Astrocyte of the cerebellum (primary cell): Measurements from ENCODE around the gene VKORC1.

ENCODE experiments used
- DNase-seq: peaks from one replicate; pipeline ENCODE4 v3.0.0-alpha.2; 2011; ENCODE audit warnings: low read depth
- H3K4me3 ChIP-seq: 2 replicates; pipeline ENCODE4 v1.5.1; 2011; ENCODE audit warnings: mild to moderate bottlenecking, low read depth, low read length, moderate library complexity
- in situ Hi-C: cut with HindIII; loops from 2 replicates; pipeline ENCODE4 v1.10.0; 2017; ENCODE audit warnings: low sequenced_read_pairs
- TF ChIP-seq, protein P1 (sequence below): IDR thresholded peaks from 2 replicates; pipeline ENCODE4 v1.5.1; 2012; ENCODE audit warnings: low read length, low read depth, moderate library complexity, mild to moderate bottlenecking; ENCODE audit errors: missing control alignments

VKORC1 gene

DNA sequence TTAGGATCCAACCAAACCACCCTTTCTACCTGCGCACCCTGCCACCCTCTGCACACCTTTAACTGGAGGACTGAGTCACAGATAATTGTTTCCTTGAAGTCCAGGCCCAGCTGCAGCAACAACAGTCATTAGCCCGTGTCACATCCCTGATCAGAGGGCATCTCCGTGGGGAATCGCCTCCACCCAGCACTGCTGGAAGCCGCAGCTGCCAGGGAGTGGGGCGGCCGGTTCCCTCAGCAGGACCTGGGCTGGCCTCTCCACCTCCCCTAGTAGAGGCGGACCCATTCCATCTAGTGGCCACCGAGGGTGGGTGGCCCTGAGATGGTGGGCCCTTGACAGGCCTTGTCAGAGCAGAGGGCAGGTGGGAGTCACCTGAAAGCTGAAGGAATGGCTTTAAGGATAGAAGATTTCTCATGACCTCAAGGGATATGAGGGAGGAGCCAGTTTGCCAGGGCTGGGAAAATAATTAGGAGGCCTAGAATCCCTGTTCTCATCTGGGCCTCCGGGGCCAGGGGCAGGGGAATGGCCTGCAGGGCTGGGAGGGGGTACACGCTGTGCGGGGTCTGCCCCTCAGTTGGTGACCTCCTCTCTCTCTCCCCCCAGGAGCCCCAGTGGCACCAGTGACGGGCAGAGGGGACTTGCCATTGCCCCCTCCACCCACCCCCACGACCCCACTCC lies 12.1 kb downstream of the VKORC1 start:
- in situ Hi-C loops: no loop called here
- no peak for DNase-seq
- no peak overlapping the region for H3K4me3 ChIP-seq
- TF ChIP-seq, protein P1, sequence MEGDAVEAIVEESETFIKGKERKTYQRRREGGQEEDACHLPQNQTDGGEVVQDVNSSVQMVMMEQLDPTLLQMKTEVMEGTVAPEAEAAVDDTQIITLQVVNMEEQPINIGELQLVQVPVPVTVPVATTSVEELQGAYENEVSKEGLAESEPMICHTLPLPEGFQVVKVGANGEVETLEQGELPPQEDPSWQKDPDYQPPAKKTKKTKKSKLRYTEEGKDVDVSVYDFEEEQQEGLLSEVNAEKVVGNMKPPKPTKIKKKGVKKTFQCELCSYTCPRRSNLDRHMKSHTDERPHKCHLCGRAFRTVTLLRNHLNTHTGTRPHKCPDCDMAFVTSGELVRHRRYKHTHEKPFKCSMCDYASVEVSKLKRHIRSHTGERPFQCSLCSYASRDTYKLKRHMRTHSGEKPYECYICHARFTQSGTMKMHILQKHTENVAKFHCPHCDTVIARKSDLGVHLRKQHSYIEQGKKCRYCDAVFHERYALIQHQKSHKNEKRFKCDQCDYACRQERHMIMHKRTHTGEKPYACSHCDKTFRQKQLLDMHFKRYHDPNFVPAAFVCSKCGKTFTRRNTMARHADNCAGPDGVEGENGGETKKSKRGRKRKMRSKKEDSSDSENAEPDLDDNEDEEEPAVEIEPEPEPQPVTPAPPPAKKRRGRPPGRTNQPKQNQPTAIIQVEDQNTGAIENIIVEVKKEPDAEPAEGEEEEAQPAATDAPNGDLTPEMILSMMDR: no peak

- no peak overlapping the region for H3K4me3 ChIP-seq
- no peak for DNase-seq
- TF ChIP-seq, protein P1: no peak
- in situ Hi-C loops: no loop called here
Observed at GRCh38 chr16:31081428-31082351, 12.9 kb downstream of the VKORC1 start.

DNA sequence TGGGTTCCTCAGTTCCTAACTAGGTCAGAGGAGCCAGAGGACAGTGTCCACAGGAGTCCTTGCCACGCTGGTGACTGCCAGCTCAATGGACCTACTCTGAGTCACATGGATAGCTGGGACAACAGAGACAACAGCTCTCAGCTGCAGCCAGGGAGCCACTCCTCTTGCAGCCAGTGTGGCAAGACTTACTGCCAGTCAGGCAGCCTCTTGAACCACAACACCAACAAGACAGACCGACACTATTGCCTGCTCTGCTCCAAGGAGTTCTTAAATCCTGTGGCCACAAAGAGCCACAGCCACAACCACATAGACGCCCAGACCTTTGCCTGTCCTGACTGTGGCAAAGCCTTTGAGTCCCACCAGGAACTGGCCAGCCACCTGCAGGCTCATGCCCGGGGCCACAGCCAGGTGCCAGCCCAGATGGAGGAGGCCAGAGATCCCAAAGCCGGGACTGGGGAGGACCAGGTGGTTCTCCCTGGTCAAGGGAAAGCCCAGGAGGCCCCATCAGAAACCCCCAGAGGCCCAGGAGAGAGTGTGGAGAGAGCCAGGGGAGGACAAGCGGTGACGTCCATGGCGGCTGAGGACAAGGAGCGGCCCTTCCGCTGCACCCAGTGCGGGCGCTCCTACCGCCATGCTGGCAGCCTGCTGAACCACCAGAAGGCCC lies 13.7 kb downstream of the VKORC1 start:
- DNase-seq: no peak
- TF ChIP-seq, protein P1: no peak
- no peak overlapping the region for H3K4me3 ChIP-seq

DNA sequence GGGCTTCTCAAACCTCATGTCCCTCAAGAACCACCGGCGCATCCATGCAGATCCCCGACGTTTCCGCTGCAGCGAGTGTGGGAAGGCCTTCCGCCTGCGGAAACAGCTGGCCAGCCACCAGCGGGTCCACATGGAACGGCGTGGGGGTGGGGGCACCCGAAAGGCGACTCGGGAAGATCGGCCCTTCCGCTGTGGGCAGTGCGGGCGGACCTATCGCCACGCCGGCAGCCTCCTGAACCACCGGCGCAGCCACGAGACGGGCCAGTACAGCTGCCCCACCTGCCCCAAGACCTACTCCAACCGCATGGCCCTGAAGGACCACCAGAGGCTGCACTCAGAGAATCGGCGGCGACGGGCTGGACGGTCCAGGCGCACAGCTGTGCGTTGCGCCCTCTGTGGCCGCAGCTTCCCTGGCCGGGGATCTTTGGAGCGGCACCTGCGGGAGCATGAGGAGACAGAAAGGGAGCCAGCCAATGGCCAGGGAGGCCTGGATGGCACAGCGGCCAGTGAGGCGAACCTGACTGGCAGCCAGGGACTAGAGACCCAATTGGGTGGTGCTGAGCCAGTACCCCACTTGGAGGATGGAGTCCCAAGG lies 14.5 kb downstream of the VKORC1 start:
- no peak overlapping the region for H3K4me3 ChIP-seq
- in situ Hi-C loops: no loop called here
- DNase-seq: no peak
- TF ChIP-seq, protein P1: no peak

More for the DNA sequence above, 13.7 kb downstream of the VKORC1 start:
- in situ Hi-C loops: no loop called here

- in situ Hi-C loops: no loop called here
- TF ChIP-seq, protein P1: no peak
- DNase-seq: no peak
- no peak overlapping the region for H3K4me3 ChIP-seq
Observed at GRCh38 chr16:31079342-31079944, 15.2 kb downstream of the VKORC1 start.
